Neural cell (in vitro differentiated cells): ENCODE results near the gene ANKRD65. TPM values are rescaled to one million over a fixed set of nuclear protein-coding genes. Genes with fewer than 3 reads are reported as not detected.
"Not testable (repeated sequence)": the region's sequence is repeated elsewhere in the genome, so short reads cannot be mapped to it uniquely, and the experiment has no call there.

ENCODE experiments used
- H2AFZ ChIP-seq: fragments of 200-600, 300-800 bp; sonication (generic), shearing (Covaris generic); 2 replicates; pipeline ENCODE4 v1.6.0; 2014; ENCODE audit warnings: low read depth, mild to moderate bottlenecking, antibody characterized with exemption, low read length, moderate library complexity
- H3F3A ChIP-seq: fragments of 200-600 bp; shearing (Covaris generic); 2 replicates; pipeline ENCODE4 v1.6.1; 2016; ENCODE audit warnings: mild to moderate bottlenecking, moderate library complexity, mixed read lengths, antibody characterized with exemption, low read length; ENCODE audit not compliant: insufficient read depth, poor library complexity, severe bottlenecking
- H3K27ac ChIP-seq: fragments of 200-600, 300-800 bp; sonication (generic), shearing (Covaris generic); 2 replicates; pipeline ENCODE4 v1.5.1; 2014; ENCODE audit warnings: mild to moderate bottlenecking, low read length, moderate library complexity
- H3K27me3 ChIP-seq: fragments of 300-800, 200-600 bp; sonication (generic), shearing (Covaris generic); 2 replicates; pipeline ENCODE4 v1.6.0; 2014; ENCODE audit warnings: mild to moderate bottlenecking, low read depth, low read length, moderate library complexity; ENCODE audit not compliant: insufficient read depth
- H3K36me3 ChIP-seq: fragments of 300-800, 200-600 bp; sonication (generic), shearing (Covaris generic); 2 replicates; pipeline ENCODE4 v1.5.1; 2014; ENCODE audit warnings: mild to moderate bottlenecking, antibody characterized with exemption, low read length, moderate library complexity; ENCODE audit not compliant: insufficient read depth
- H3K4me2 ChIP-seq: fragments of 300-800, 200-600 bp; sonication (generic), shearing (Covaris generic); 2 replicates; pipeline ENCODE4 v1.6.0; 2014; ENCODE audit warnings: mild to moderate bottlenecking, low read length
- H3K4me3 ChIP-seq: fragments of 300-800, 200-600 bp; sonication (generic), shearing (Covaris generic); 2 replicates; pipeline ENCODE4 v1.5.1; 2014; ENCODE audit warnings: mild to moderate bottlenecking, low read length, moderate library complexity
- H3K79me2 ChIP-seq: fragments of 200-600 bp; shearing (Covaris generic); replicated peaks from 2 replicates; pipeline ENCODE4 v1.6.0; 2014; ENCODE audit warnings: mild to moderate bottlenecking, low read length, moderate library complexity; ENCODE audit not compliant: insufficient read depth
- H3K9ac ChIP-seq: fragments of 300-800, 200-600 bp; sonication (generic), shearing (Covaris generic); 2 replicates; pipeline ENCODE4 v1.6.1; 2016; ENCODE audit warnings: mild to moderate bottlenecking, low read length, mixed read lengths
- H3K9me2 ChIP-seq: fragments of 200-600 bp; shearing (Covaris generic); 2 replicates; pipeline ENCODE4 v1.6.1; 2016; ENCODE audit warnings: mild to moderate bottlenecking, low read length, mixed read lengths; ENCODE audit not compliant: insufficient read depth
- H3K9me3 ChIP-seq: fragments of 200-600, 300-800 bp; sonication (generic), shearing (Covaris generic); 2 replicates; pipeline ENCODE4 v1.6.1; 2016; ENCODE audit warnings: mild to moderate bottlenecking, mixed run types, low read length, moderate library complexity, mixed read lengths
- H4K20me1 ChIP-seq: fragments of 200-600 bp; shearing (Covaris generic); 2 replicates; pipeline ENCODE4 v1.6.1; 2016; ENCODE audit warnings: mild to moderate bottlenecking, mixed run types; ENCODE audit not compliant: insufficient read depth
- CTCF ChIP-seq: fragments of 450-650 bp; IDR thresholded peaks from 2 replicates; pipeline ENCODE4 v1.5.1; 2014; ENCODE audit warnings: antibody characterized with exemption, mild to moderate bottlenecking, moderate library complexity; ENCODE audit not compliant: poor library complexity, severe bottlenecking
- EP300 ChIP-seq: fragments of 450-650 bp; conservative IDR thresholded peaks from 2 replicates; pipeline ENCODE4 v1.6.1; 2014; ENCODE audit warnings: antibody characterized with exemption, mild to moderate bottlenecking, moderate library complexity; ENCODE audit not compliant: poor library complexity, severe bottlenecking
- EZH2 ChIP-seq: fragments of 200-600, 300-800 bp; shearing (Covaris generic), sonication (generic); IDR thresholded peaks from 2 replicates; pipeline ENCODE4 v1.6.1; 2014; ENCODE audit warnings: antibody characterized with exemption, low read length, borderline replicate concordance, mild to moderate bottlenecking; ENCODE audit not compliant: insufficient read depth, poor library complexity, severe bottlenecking
- MXI1 ChIP-seq: fragments of 450-650 bp; conservative IDR thresholded peaks from 2 replicates; pipeline ENCODE4 v1.6.1; 2014; ENCODE audit warnings: antibody characterized with exemption, mild to moderate bottlenecking; ENCODE audit not compliant: poor library complexity, severe bottlenecking
- POLR2AphosphoS5 ChIP-seq: IDR thresholded peaks from 2 replicates; pipeline ENCODE4 v1.6.1; 2012
- RAD21 ChIP-seq: fragments of 450-650 bp; conservative IDR thresholded peaks from 2 replicates; pipeline ENCODE4 v1.6.1; 2014; ENCODE audit warnings: antibody characterized with exemption, mild to moderate bottlenecking, moderate library complexity
- REST ChIP-seq: IDR thresholded peaks from 2 replicates; pipeline ENCODE4 v1.6.1; 2012; ENCODE audit warnings: borderline replicate concordance
- SMC3 ChIP-seq: fragments of 450-650 bp; conservative IDR thresholded peaks from 2 replicates; pipeline ENCODE4 v1.6.1; 2014; ENCODE audit warnings: antibody characterized with exemption, mild to moderate bottlenecking, moderate library complexity; ENCODE audit not compliant: poor library complexity
- TAF1 ChIP-seq: IDR thresholded peaks from 2 replicates; pipeline ENCODE4 v1.6.1; 2012; ENCODE audit warnings: low read depth
- polyA plus RNA-seq: library from polyadenylated mRNA; depleted of rRNA; stranded (reverse); fragments of >200 nt; gene quantifications from 2 replicates; pipeline ENCODE4 v1.2.3, GENCODE V29; 2014

ANKRD65 gene
- polyA plus RNA-seq, 1 donor from 2014 or later = not detected

- Histone ChIP-seq H3K9me3 (no peaks in the 10 kb centered on the region), H3F3A (no peaks in the 10 kb centered on the region), H3K79me2 (no peaks in the 10 kb centered on the region), H3K27ac (no peak overlapping the region), H3K27me3 (no peaks in the 10 kb centered on the region), H2AFZ (no peak overlapping the region), H4K20me1 (no peaks in the 10 kb centered on the region), H3K4me2 (no peak overlapping the region), H3K4me3 (no peak overlapping the region), H3K9ac (no peak overlapping the region), H3K9me2 (no peaks in the 10 kb centered on the region), H3K36me3 (no peaks in the 10 kb centered on the region)
- TF ChIP-seq MXI1 (no peak), TAF1 (no peak), EZH2 (no peak), EP300 (no peak), REST (no peak), SMC3 (no peak), RAD21 (no peak), POLR2AphosphoS5 (no peak), CTCF (no peak)
Observed at GRCh38 chr1:1418464-1419362, 2.4 kb downstream of the ANKRD65 start.

GRCh38 chr1:1417825-1418463, 3.1 kb downstream of the ANKRD65 start:
- not testable (repeated sequence) for H3K9ac ChIP-seq, H3K4me3 ChIP-seq, H3K27ac ChIP-seq, H3K27me3 ChIP-seq, H3K9me3 ChIP-seq, H3F3A ChIP-seq, H3K36me3 ChIP-seq, H2AFZ ChIP-seq, H3K4me2 ChIP-seq, H4K20me1 ChIP-seq, H3K79me2 ChIP-seq, H3K9me2 ChIP-seq

- H3K4me2 ChIP-seq, H3K79me2 ChIP-seq, H3K9ac ChIP-seq, H3K9me2 ChIP-seq, H3K27ac ChIP-seq, H2AFZ ChIP-seq, H3K36me3 ChIP-seq, H3K27me3 ChIP-seq, H4K20me1 ChIP-seq, H3K9me3 ChIP-seq, H3K4me3 ChIP-seq, H3F3A ChIP-seq: not testable (repeated sequence)
Observed at GRCh38 chr1:1417396-1417795, 3.7 kb downstream of the ANKRD65 start.
